ENCODE data around the gene KRT2. TPM values are rescaled to one million over a fixed set of nuclear protein-coding genes. Genes with fewer than 3 reads are reported as not detected.

KRT2 gene
- total RNA-seq, 2 donors from 2014 or later, result 1.4 TPM; not detected in 1

GRCh38 chr12:52631676-52632459 is 20.1 kb downstream of the KRT2 start:
- ATAC-seq (ENCODE audit: insufficient number of reproducible peaks, low FRiP score, low read depth), result no peak
- no peak for DNase-seq (ENCODE audit: low spot score)
- no peak for TF ChIP-seq CTCF (IDR thresholded peaks at IDR 0.05)
- Histone ChIP-seq H3K27me3 (replicated peaks; ENCODE audit: insufficient read depth) (no peaks in the 10 kb centered on the region), H3K36me3 (no peaks in the 10 kb centered on the region), H3K9me3 (no peaks in the 10 kb centered on the region), H3K27ac (no peak overlapping the region), H3K4me1 (ENCODE audit: control insufficient read depth in 1 of 2, low read depth in 2 of 2) (no peaks in the 10 kb centered on the region), H3K4me3 (no peak overlapping the region)

- H3K9me3 ChIP-seq, result no peaks in the 10 kb centered on the region
- no peaks in the 10 kb centered on the region for H3K36me3 ChIP-seq
- TF ChIP-seq CTCF (IDR thresholded peaks at IDR 0.05), result no peak
- no peak overlapping the region for H3K4me3 ChIP-seq
- no peaks in the 10 kb centered on the region for H3K4me1 ChIP-seq (ENCODE audit: control insufficient read depth in 1 of 2, low read depth in 2 of 2)
- H3K27me3 ChIP-seq (replicated peaks; ENCODE audit: insufficient read depth), result no peaks in the 10 kb centered on the region
- H3K27ac ChIP-seq, result no peak overlapping the region
- ATAC-seq (ENCODE audit: insufficient number of reproducible peaks, low FRiP score, low read depth) (no peak), DNase-seq (ENCODE audit: low spot score) (no peak)
Measured at GRCh38 chr12:52631264-52631663, 20.7 kb downstream of the KRT2 start.

GRCh38 chr12:52630599-52631200 is 21.3 kb downstream of the KRT2 start:
- ATAC-seq (ENCODE audit: insufficient number of reproducible peaks, low FRiP score, low read depth) (no peak), DNase-seq (ENCODE audit: low spot score) (no peak)
- no peaks in the 10 kb centered on the region for H3K27me3 ChIP-seq (replicated peaks; ENCODE audit: insufficient read depth)
- no peak overlapping the region for H3K27ac ChIP-seq
- no peak overlapping the region for H3K4me3 ChIP-seq
- no peaks in the 10 kb centered on the region for H3K4me1 ChIP-seq (ENCODE audit: control insufficient read depth in 1 of 2, low read depth in 2 of 2)
- no peak for TF ChIP-seq CTCF (IDR thresholded peaks at IDR 0.05)
- H3K36me3 ChIP-seq, result no peaks in the 10 kb centered on the region
- no peaks in the 10 kb centered on the region for H3K9me3 ChIP-seq

DNA sequence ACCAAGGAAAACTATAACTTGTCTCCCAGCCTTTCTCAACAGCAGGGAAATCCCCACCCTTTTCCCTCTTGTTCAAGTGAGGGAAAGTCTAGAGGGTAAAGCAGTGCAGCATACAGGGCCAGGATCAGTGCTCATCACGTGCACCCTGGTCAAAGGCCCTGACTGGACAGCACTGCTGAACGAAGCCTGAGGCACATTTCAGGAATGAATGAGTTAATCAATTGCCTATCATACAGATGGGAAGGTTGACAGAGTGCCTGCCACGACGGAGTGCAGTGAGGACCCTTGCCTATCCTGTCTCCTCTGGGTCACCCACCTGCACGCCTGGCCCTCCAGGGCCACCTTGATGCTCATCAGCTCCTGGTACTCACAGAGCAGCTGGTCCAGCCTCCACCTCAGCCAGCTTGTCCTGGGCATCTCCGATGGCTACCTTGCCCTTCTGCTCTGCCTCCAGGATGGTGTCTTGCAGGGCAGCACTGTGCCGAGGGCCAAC is 22.0 kb downstream of the KRT2 start:
- DNase-seq (ENCODE audit: low spot score) (no peak), ATAC-seq (ENCODE audit: insufficient number of reproducible peaks, low FRiP score, low read depth) (no peak)
- TF ChIP-seq CTCF (IDR thresholded peaks at IDR 0.05), result no peak
- no peaks in the 10 kb centered on the region for H3K27me3 ChIP-seq (replicated peaks; ENCODE audit: insufficient read depth)
- no peaks in the 10 kb centered on the region for H3K9me3 ChIP-seq
- no peak overlapping the region for H3K27ac ChIP-seq
- no peaks in the 10 kb centered on the region for H3K4me1 ChIP-seq (ENCODE audit: control insufficient read depth in 1 of 2, low read depth in 2 of 2)
- no peaks in the 10 kb centered on the region for H3K36me3 ChIP-seq
- H3K4me3 ChIP-seq, result no peak overlapping the region

DNA sequence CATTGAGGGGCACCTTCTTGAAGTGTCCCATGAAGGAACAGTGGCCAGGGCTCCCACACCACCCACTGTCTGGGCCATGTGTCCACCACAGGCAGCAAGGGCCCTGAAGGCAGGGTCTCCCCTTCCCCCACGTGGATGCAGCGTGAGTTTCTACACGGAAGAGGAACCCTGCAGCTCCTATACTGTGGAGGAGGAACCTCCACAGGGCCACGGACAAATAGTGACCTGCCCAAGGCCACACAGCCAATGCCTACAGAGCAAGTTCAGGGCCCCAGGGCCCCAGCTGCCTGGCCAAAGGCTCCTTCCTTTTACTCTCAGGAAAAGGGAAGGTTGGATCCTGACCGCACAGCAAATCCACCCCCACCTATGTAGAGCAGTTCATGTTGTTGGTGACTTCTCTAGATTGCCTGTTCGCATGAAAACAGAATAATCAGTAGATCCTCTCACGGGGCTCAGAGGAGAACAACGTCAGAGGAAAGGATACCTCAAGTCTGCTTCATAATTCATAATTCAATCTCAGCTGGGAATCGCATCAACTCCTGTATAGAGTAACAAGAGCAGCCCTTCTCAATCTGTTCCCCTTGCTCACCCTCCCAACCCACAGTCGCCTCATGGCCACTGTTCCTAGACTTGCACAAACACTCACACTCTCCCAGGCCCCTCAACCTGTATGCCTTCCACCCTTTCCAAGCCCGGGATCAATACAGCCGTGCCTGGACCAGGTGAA is 22.6 kb downstream of the KRT2 start:
- H3K4me1 ChIP-seq (ENCODE audit: control insufficient read depth in 1 of 2, low read depth in 2 of 2), result no peaks in the 10 kb centered on the region
- H3K27ac ChIP-seq, result no peak overlapping the region
- no peaks in the 10 kb centered on the region for H3K9me3 ChIP-seq
- H3K36me3 ChIP-seq, result no peaks in the 10 kb centered on the region
- H3K27me3 ChIP-seq (replicated peaks; ENCODE audit: insufficient read depth), result no peaks in the 10 kb centered on the region
- no peak for DNase-seq (ENCODE audit: low spot score)
- TF ChIP-seq CTCF (IDR thresholded peaks at IDR 0.05), result no peak
- no peak for ATAC-seq (ENCODE audit: insufficient number of reproducible peaks, low FRiP score, low read depth)
- H3K4me3 ChIP-seq, result no peak overlapping the region

Data from thoracic aorta (tissue), 2 donors.